ENCODE data around the gene MTUS2.

DNA sequence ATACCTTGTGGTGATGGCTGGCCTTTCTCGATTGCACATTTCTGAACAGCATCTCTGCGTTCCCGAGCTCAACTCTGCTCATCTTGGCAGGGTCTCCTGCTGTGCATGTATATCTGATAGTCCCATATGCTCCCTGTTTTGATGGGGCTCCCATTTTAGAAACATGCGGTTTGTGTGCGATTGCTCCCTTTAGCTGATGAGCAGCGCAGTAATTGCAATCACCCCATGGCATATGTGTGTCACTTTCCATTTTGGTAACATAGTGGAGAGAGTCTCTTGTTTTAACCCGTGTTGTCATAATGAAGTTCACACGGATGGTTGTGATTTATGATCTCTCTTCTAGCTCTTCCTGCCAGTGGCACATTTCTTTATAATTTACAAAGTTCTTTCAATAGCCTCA, 144.7 kb downstream of the MTUS2 start:
- TF ChIP-seq, protein P1, sequence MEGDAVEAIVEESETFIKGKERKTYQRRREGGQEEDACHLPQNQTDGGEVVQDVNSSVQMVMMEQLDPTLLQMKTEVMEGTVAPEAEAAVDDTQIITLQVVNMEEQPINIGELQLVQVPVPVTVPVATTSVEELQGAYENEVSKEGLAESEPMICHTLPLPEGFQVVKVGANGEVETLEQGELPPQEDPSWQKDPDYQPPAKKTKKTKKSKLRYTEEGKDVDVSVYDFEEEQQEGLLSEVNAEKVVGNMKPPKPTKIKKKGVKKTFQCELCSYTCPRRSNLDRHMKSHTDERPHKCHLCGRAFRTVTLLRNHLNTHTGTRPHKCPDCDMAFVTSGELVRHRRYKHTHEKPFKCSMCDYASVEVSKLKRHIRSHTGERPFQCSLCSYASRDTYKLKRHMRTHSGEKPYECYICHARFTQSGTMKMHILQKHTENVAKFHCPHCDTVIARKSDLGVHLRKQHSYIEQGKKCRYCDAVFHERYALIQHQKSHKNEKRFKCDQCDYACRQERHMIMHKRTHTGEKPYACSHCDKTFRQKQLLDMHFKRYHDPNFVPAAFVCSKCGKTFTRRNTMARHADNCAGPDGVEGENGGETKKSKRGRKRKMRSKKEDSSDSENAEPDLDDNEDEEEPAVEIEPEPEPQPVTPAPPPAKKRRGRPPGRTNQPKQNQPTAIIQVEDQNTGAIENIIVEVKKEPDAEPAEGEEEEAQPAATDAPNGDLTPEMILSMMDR (IDR thresholded peaks at IDR 0.05): no peak
- no peak for TF ChIP-seq POLR2A (IDR thresholded peaks at IDR 0.05; ENCODE audit: low read length)
- no peak for TF ChIP-seq CEBPB (IDR thresholded peaks at IDR 0.05)
- TF ChIP-seq PHF8 (IDR thresholded peaks at IDR 0.05; ENCODE audit: borderline replicate concordance, low read depth): no peak
- TF ChIP-seq MAFK (IDR thresholded peaks at IDR 0.05; ENCODE audit: partially characterized antibody): no peak
- no peak for TF ChIP-seq SMC3 (IDR thresholded peaks at IDR 0.05)
- TF ChIP-seq MAZ (IDR thresholded peaks at IDR 0.05; ENCODE audit: borderline replicate concordance, low read depth, low read length): no peak
- TF ChIP-seq CHD4 (IDR thresholded peaks at IDR 0.05; ENCODE audit: borderline replicate concordance): no peak
- no peak for TF ChIP-seq JUN (IDR thresholded peaks at IDR 0.05)
- TF ChIP-seq, protein P2, sequence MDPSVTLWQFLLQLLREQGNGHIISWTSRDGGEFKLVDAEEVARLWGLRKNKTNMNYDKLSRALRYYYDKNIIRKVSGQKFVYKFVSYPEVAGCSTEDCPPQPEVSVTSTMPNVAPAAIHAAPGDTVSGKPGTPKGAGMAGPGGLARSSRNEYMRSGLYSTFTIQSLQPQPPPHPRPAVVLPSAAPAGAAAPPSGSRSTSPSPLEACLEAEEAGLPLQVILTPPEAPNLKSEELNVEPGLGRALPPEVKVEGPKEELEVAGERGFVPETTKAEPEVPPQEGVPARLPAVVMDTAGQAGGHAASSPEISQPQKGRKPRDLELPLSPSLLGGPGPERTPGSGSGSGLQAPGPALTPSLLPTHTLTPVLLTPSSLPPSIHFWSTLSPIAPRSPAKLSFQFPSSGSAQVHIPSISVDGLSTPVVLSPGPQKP (IDR thresholded peaks at IDR 0.05; ENCODE audit: low read depth, low read length): no peak
- no peak for TF ChIP-seq JUNB (IDR thresholded peaks at IDR 0.05)
- no peak for TF ChIP-seq RFX5 (IDR thresholded peaks at IDR 0.05)
